DMS53 treated with DMSO at 0.1 percent for 48 hours (cell line): Measurements from ENCODE around the gene SOCS1.

Experiments used
- DNase-seq: peaks from one replicate; lab custom pipeline; 2025; ENCODE audit not compliant: unreplicated experiment; lab: John Stamatoyannopoulos, UW

Gene SOCS1

GRCh38 chr16:11285842-11286241 lies 29.8 kb upstream of the SOCS1 start:
- DNase-seq, result no peak

- no peak for DNase-seq
These were observed 27.8 kb upstream of the SOCS1 start for GRCh38 chr16:11283820-11284248.

- DNase-seq, result no peak
These were observed 24.9 kb upstream of the SOCS1 start, which contains the start of gene PRM1 for GRCh38 chr16:11280616-11281522. Gene PRM1 (minus strand): TSS chr16:11281330. CDS start chr16:11281238, 92 bp downstream.

- no peak for DNase-seq
These were observed 23.0 kb upstream of the SOCS1 start for GRCh38 chr16:11278681-11279628.

- no peak for DNase-seq
These were observed 21.8 kb upstream of the SOCS1 start for GRCh38 chr16:11277607-11278337.

- no peak for DNase-seq
These were observed 21.0 kb upstream of the SOCS1 start for GRCh38 chr16:11276896-11277593.

- DNase-seq, result no peak
These were observed 20.3 kb upstream of the SOCS1 start, which contains the start of gene PRM2 for GRCh38 chr16:11276143-11276895. Gene PRM2 (minus strand): TSS chr16:11276480. CDS start chr16:11276370, 110 bp downstream.

- no peak for DNase-seq
These were observed 19.0 kb upstream of the SOCS1 start for GRCh38 chr16:11274964-11275363.

- no peak for DNase-seq
These were observed 17.8 kb upstream of the SOCS1 start for GRCh38 chr16:11273721-11274324.

GRCh38 chr16:11272921-11273720 lies 17.1 kb upstream of the SOCS1 start, which contains the start of gene PRM3:
Gene PRM3 (minus strand): TSS chr16:11273629. CDS start chr16:11273595, 34 bp downstream.
- no peak for DNase-seq

GRCh38 chr16:11272484-11272883 lies 16.5 kb upstream of the SOCS1 start:
- DNase-seq, result no peak

GRCh38 chr16:11271610-11272009 lies 15.6 kb upstream of the SOCS1 start:
- no peak for DNase-seq

GRCh38 chr16:11270602-11271162 lies 14.7 kb upstream of the SOCS1 start:
- DNase-seq, result no peak

- no peak for DNase-seq
These were observed 12.9 kb upstream of the SOCS1 start, which contains the start of gene TNP2 for GRCh38 chr16:11268921-11269375. Gene TNP2 (minus strand): TSS chr16:11269325. CDS start chr16:11269262, 63 bp downstream.

GRCh38 chr16:11265124-11265523 lies 9.1 kb upstream of the SOCS1 start:
- DNase-seq, result no peak

GRCh38 chr16:11264155-11264832 lies 8.3 kb upstream of the SOCS1 start:
- DNase-seq, result no peak

GRCh38 chr16:11263737-11264136 lies 7.7 kb upstream of the SOCS1 start:
- DNase-seq, result no peak
